ENCODE data around the gene PID1.

PID1 gene

DNA sequence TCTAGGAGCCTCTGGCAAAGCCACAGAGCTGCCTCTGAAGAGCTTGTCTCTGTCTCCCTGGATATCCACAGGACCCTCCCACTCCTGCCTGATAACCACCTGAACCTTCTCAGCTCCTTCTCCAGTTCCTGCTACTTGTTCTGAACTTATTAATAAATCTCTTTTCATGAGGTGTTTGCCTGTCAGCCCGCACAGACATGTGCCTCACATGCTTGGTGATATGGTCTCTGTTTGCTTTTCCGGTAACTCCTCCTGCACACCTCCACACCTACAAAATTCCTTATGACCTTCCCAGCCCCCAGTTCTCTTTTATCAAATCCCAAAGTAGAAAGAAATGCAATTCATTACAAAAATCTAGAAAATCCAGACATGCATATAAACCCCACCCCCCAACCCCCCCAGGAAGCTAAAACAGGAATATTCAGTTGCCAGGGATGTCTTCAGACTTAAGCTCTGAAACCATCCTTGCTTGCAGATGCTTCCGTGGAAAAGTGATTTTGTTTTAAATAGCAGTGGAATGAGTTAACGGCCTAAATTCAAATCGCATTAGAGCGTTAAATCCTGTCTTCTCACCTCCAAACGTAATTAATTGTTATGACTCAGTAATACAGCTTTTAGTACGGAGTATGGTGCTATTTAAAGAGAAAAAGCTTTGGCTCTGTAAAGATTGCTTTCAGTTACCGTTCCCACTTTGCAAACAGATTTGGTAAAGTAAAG lies 2.1 kb upstream of the PID1 start:
- peaks cover 30% of the 10 kb centered on the region for H3K27me3 Mint-ChIP-seq
- no peak overlapping the region for H3K4me3 Mint-ChIP-seq
- H3K4me1 Mint-ChIP-seq = no peaks in the 10 kb centered on the region
- DNase-seq = no peak
- no peaks in the 10 kb centered on the region for H3K9me3 Mint-ChIP-seq
- no peak overlapping the region for H3K27ac Mint-ChIP-seq
- ATAC-seq = no peak

DNA sequence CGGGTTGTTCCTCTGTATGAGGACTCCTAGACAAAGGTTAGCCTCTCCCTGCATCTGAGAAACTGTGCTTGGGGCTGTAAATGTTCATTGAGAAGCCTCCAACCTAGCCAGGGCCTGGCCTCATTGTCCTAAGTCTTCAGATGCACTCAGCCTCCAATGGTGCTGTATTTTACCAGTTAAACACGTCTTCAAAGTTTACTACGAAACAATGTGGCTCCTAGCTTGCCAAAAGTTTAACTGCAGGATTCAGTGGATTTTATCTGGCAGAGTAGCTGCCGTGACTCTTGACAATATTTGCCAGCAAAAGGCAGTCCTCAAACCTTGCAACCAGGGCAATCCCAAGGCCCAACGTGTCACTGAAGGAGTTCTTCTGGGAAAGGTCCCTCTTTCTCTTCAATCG lies 1.1 kb downstream of the PID1 start:
- no peak for DNase-seq
- no peak for ATAC-seq
- H3K27me3 Mint-ChIP-seq = peaks cover 30% of the 10 kb centered on the region
- H3K9me3 Mint-ChIP-seq = no peaks in the 10 kb centered on the region
- H3K27ac Mint-ChIP-seq = no peak overlapping the region
- no peaks in the 10 kb centered on the region for H3K4me1 Mint-ChIP-seq
- H3K4me3 Mint-ChIP-seq = no peak overlapping the region

DNA sequence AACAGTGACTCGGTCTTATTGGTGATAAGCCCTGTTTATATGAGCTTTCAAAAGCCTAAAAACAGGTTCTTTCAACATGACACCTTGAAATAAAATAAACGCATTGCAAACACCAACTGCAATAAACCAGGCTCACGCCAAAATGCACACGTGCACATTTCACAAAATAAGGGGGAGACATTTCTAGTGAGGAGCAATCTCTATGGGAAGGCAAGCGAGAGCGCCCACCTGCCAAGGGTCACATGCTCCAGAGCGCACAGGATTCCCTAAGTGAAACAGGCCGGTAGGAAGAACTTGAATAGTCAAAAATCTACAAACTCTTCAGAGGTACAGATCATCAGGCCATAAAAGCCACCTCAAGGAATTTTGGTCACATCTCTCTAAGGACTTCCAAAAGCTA lies 1.9 kb downstream of the PID1 start:
- ATAC-seq = no peak
- Mint-ChIP-seq H3K9me3 (no peaks in the 10 kb centered on the region), H3K27ac (no peak overlapping the region), H3K27me3 (peaks cover 30% of the 10 kb centered on the region), H3K4me1 (no peaks in the 10 kb centered on the region), H3K4me3 (no peak overlapping the region)
- no peak for DNase-seq

DNA sequence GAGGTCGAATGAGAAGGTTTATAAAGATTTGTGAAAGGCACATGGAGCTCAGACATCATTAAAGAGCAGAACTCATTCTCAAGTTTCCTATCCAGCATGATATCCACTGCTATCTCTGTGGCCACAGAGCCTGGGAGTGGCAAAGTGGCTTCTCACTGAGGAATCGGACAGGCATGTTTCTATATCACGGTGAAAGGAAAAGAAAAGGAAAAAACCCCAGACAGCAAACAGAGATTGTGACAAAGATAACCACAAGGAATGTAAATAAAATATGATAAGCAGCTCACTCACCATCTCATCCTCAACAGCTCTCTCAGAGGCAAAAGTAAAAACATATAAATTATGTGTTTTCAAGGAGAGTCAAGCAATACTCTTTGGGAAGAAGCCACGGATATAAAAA lies 2.5 kb downstream of the PID1 start:
- no peak overlapping the region for H3K4me3 Mint-ChIP-seq
- DNase-seq = no peak
- ATAC-seq = no peak
- no peak overlapping the region for H3K27ac Mint-ChIP-seq
- no peaks in the 10 kb centered on the region for H3K9me3 Mint-ChIP-seq
- peaks cover 30% of the 10 kb centered on the region for H3K27me3 Mint-ChIP-seq
- H3K4me1 Mint-ChIP-seq = no peaks in the 10 kb centered on the region

DNA sequence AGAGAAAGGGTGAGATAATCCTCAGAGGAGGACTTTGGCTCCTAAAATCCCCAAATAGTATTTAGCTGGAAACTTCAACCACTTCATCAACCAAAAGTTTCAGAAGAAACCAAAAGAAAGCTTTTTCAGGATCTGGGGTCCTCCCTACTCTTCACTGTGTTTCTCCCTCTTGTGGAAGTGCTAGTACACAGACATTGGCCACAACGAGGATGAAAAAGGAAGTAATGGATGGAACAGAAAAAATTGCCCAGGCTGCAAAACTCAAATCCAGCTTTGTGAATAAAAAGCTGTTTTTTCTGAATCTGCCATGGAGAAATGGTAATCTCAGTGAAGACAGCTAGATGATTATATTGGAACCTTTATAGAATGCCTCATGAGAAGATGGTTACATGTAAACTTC lies 4.0 kb downstream of the PID1 start:
- ATAC-seq (no peak), DNase-seq (no peak)
- Mint-ChIP-seq H3K4me1 (no peaks in the 10 kb centered on the region), H3K4me3 (no peak overlapping the region), H3K9me3 (no peaks in the 10 kb centered on the region), H3K27ac (no peak overlapping the region), H3K27me3 (peaks cover 15% of the 10 kb centered on the region)

DNA sequence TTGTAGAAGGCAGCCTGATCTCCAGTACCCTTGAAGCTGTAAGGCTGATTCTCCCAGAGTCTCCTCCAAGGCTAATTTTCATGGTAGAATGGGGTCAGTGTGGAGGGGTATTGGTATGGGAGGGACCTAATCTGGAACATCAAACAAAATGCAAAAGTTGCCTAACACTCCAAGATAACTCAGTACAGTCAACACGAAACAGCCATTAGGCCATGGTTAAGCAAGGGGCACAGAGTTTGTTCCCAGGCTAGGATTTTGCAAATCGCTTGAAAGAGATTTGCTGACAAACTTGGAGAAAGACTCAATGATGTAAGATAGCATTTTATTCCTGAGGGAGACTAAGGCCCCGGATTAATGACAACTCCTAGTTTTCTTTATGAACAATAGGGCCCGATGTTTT lies 5.4 kb downstream of the PID1 start:
- H3K27ac Mint-ChIP-seq = no peak overlapping the region
- H3K4me1 Mint-ChIP-seq = no peaks in the 10 kb centered on the region
- peaks cover 7% of the 10 kb centered on the region for H3K27me3 Mint-ChIP-seq
- no peaks in the 10 kb centered on the region for H3K9me3 Mint-ChIP-seq
- DNase-seq (no peak), ATAC-seq (no peak)
- no peak overlapping the region for H3K4me3 Mint-ChIP-seq

DNA sequence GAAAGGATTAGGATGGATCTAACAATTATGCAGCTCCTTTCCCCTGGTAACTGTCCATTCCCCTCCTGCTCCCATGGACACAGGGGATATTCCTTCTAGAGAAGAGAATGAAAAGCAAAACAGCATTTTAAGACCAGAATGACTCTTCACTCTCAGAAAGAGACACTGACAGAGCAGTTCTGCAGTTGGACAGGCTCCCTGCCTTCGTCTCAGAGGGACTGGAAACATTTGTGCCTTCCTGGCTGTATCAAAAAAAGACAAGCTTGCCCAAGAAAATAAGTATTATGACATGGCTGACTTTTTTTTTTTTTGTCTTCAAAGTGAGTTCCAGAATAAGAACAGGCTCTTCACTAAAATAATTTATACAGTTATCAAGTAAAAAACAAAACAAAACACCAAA lies 9.5 kb downstream of the PID1 start:
- no peak for DNase-seq
- Mint-ChIP-seq H3K4me3 (no peak overlapping the region), H3K9me3 (peaks cover 0 to 4% of the 10 kb centered on the region in 2 donors), H3K27ac (no peak overlapping the region), H3K27me3 (no peaks in the 10 kb centered on the region), H3K4me1 (no peaks in the 10 kb centered on the region)
- ATAC-seq = no peak

DNA sequence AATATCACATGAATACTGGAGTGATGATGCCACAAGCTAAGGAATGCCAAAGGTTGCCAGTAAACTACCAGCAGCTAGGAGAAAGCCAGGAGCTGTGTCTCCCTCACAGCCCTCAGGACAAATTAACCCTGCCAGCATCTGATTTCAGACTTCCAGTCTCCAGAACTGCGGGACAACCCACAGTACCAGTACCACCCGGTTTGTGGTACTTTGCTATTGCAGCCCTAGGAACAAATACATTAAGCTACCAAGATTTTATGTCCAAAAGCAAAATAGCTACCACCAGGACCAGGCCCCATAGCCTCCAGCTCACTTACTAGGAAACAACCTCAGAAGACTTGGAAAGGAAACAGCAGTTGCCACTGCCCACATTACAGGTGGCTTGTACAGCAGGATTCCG lies 10.0 kb downstream of the PID1 start:
- Mint-ChIP-seq H3K4me3 (no peak overlapping the region), H3K4me1 (no peaks in the 10 kb centered on the region), H3K27ac (no peak overlapping the region), H3K9me3 (peaks cover 0 to 4% of the 10 kb centered on the region in 2 donors), H3K27me3 (no peaks in the 10 kb centered on the region)
- ATAC-seq (no peak), DNase-seq (no peak)

DNA sequence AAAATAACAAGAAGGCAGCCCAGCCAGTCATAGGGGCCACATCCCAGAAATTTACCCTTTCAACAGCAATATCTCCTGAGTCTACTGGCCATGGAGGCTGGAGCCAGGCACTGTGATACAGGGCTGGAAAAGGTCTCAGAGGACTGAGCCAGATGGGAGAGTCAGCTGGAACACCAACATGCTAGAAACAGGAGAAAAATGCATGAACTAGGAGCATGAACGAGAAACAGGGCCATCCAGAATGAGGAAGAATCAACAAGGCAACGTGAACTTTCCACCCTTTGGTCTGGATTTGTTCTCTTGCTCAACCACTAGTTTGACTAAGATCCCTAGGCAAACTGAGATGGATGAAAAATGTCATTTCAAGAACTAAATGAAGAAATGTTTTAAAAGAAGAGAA lies 13.1 kb downstream of the PID1 start:
- peaks cover 4 to 6% of the 10 kb centered on the region in 2 donors for H3K9me3 Mint-ChIP-seq
- no peaks in the 10 kb centered on the region for H3K4me1 Mint-ChIP-seq
- ATAC-seq = no peak
- no peak overlapping the region for H3K4me3 Mint-ChIP-seq
- H3K27ac Mint-ChIP-seq = no peak overlapping the region
- H3K27me3 Mint-ChIP-seq = no peaks in the 10 kb centered on the region
- no peak for DNase-seq

DNA sequence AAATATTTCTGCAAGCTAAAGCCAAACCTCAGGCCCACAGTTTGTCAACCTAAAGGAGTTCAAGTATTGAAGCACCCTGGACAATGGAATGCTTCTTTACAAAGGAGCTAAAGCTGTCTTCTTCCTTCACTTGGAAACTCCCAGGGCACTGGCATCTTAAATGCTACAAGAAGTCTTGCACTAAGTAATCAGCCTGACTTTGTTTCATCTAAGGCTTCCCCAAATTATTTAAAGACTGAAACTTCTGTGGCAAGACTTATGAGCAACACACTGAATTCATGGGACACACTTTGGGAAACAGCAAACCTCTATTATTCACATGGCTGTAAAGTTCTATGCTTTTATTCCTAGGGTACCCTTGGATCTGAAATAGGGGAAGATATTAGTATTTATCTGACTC lies 14.7 kb downstream of the PID1 start:
- H3K27me3 Mint-ChIP-seq = no peaks in the 10 kb centered on the region
- peaks cover 4 to 6% of the 10 kb centered on the region in 2 donors for H3K9me3 Mint-ChIP-seq
- H3K4me1 Mint-ChIP-seq = no peaks in the 10 kb centered on the region
- no peak overlapping the region for H3K27ac Mint-ChIP-seq
- DNase-seq (no peak), ATAC-seq (no peak)
- no peak overlapping the region for H3K4me3 Mint-ChIP-seq

DNA sequence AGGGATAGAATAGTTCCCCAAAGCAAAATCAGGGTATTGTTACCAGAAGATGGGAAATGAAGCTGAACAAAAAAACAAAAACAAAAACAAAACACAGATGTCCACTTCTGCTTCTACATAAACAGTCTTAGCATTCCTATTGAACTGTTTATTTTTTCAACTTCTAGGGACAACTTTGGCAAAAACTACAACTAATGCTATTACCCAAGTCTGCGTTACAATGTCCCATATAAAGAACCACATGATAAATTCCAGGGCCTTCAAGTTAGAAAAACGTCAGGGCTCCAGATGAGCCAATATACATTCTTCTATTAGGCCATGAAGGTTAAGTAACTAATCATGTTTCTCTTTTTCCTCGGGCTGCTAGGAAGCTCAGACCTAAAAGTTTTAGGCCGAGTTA lies 16.9 kb downstream of the PID1 start:
- Mint-ChIP-seq H3K27me3 (no peaks in the 10 kb centered on the region), H3K4me3 (no peak overlapping the region), H3K4me1 (no peaks in the 10 kb centered on the region), H3K9me3 (peaks cover 4 to 6% of the 10 kb centered on the region in 2 donors), H3K27ac (no peak overlapping the region)
- DNase-seq (no peak), ATAC-seq (no peak)

DNA sequence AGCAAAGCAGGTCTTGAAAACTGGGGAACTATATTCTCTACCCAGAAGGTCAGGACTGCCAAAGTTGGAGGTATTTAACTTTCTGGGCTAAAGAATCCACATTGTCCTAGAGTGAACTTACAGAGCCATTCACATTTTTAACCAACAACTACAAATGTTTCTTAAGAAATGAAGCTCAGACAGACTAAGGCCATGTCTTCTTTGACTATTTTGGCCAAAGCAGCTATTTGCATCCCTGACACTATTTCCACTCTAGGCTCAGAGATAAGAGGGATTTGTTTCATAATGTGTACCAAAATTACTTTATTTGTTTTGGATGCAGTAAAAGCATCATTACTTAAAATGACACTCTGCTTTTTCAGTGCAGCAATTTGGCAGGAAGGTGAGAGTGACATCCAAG lies 18.1 kb downstream of the PID1 start:
- Mint-ChIP-seq H3K4me3 (no peak overlapping the region), H3K9me3 (peaks cover 4 to 6% of the 10 kb centered on the region in 2 donors), H3K27me3 (no peaks in the 10 kb centered on the region), H3K27ac (no peak overlapping the region), H3K4me1 (no peaks in the 10 kb centered on the region)
- no peak for DNase-seq
- ATAC-seq = no peak

DNA sequence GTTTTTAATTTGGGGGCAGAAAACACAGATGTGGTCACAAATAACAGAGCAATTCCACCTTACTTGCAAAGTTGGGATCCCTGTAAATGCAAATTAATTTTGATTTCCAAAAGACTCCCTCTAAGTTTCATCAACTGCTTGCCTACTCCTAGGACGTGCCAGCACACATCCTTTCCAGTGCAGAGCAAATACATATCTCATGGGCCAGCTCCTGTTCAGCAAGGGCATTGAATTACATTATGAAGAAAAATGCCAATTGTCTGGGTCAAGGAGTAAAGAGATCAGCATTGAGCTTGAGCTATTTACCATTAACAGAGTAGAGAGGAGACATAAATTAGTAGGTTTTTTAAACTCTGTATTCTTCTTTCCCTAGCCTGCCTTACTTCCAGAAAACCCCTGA lies 18.8 kb downstream of the PID1 start:
- no peaks in the 10 kb centered on the region for H3K4me1 Mint-ChIP-seq
- DNase-seq = no peak
- no peak overlapping the region for H3K27ac Mint-ChIP-seq
- no peak for ATAC-seq
- no peaks in the 10 kb centered on the region for H3K27me3 Mint-ChIP-seq
- H3K4me3 Mint-ChIP-seq = no peak overlapping the region
- peaks cover 0 to 6% of the 10 kb centered on the region in 2 donors for H3K9me3 Mint-ChIP-seq

DNA sequence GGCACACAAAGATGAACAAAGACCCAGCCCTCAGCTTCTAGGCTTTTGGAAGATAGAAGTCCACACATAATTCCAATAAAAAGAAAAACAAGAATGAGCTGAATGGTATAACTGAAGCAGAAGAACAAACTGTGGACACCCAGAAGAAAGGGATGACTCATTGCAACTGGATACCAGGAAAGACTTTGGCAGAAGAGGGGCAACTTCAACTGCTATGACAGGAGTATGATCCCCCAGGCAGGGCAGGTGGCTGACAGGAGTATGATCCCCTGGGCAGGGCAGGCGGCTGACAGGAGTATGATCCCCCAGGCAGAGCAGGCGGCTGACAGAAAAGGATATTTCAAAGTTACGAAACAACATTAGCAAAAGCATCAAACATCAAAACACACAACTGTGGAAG lies 21.6 kb downstream of the PID1 start:
- Mint-ChIP-seq H3K4me3 (no peak overlapping the region), H3K27ac (no peak overlapping the region), H3K9me3 (peaks cover 0 to 6% of the 10 kb centered on the region in 2 donors), H3K4me1 (no peaks in the 10 kb centered on the region), H3K27me3 (peaks cover 9% of the 10 kb centered on the region)
- DNase-seq = no peak
- no peak for ATAC-seq

DNA sequence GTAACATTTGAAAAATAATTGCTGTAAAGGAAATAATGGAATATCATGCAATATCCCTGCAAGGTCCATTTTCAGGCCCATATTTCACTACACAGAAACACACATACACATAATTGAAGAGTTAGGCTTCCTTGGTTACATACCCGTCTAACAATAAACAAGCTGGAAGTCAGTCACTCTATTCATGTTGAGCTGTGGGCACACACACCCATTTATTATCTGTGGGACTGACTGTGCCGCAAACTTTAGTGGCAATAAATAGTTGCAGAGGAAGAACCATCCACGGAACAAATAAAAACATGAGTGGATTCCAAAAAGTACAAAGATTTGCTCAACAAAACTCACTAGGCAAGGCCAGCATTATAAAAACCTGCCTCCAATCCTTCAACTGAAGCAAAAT lies 24.8 kb downstream of the PID1 start:
- Mint-ChIP-seq H3K4me3 (no peak overlapping the region), H3K4me1 (no peaks in the 10 kb centered on the region), H3K27me3 (peaks cover 9% of the 10 kb centered on the region), H3K27ac (no peak overlapping the region), H3K9me3 (peaks cover 11 to 16% of the 10 kb centered on the region in 2 donors)
- DNase-seq = no peak
- ATAC-seq = no peak

DNA sequence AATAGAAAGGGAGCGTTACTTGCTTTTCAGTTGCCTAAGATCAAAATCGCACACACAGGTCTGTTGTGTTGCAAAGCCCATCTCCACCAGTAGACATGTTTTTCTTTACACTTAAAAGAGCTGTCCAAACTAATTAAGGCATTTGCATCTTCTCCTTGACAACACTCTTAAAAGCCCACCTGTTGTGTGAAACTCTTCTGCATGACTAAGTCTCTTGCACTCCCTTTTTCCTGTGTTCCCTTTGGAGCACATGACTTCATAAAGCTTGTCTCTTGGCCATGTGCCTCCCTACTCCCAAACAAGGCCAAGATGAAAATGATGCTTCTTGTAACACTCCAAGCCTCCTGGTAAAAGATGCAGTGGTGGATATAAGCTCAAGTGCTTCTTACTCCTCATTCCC lies 26.1 kb downstream of the PID1 start:
- H3K4me3 Mint-ChIP-seq = no peak overlapping the region
- DNase-seq = no peak
- no peaks in the 10 kb centered on the region for H3K4me1 Mint-ChIP-seq
- no peak overlapping the region for H3K27ac Mint-ChIP-seq
- peaks cover 21 to 25% of the 10 kb centered on the region in 2 donors for H3K9me3 Mint-ChIP-seq
- ATAC-seq = no peak
- peaks cover 9% of the 10 kb centered on the region for H3K27me3 Mint-ChIP-seq

DNA sequence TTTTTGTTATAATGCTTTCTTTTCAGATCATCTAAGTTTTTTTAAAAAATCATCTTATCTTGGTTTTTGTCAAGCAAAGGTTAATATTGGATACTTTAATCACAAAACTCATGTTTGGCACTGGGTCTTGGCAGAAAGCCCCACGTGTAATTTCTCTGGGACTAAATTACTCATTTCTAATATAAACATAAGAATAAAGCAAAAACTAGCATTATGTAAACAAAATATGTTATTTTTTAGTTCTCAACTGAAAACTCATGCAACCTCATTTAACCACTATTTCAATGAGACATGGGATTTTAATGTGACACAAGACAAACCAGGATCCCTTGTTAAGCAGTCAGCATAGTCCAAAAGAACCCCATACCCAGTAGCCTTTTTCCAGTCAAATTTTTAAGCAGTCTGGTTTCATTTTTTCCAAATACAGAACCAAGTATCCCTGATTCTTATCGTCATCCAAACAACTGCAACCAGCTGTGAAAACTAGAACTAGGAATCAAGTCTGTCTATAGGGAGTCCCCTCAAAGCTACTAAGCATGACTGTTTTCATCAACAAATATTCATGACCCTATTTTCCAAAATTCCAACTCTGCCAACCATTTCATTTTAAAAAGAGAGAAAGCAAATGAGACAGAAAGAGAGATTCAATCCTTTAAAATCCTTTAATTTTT lies 27.1 kb downstream of the PID1 start:
- ATAC-seq = no peak
- DNase-seq = no peak
- Mint-ChIP-seq H3K27me3 (peaks cover 9% of the 10 kb centered on the region), H3K27ac (no peak overlapping the region), H3K9me3 (peaks cover 21 to 25% of the 10 kb centered on the region in 2 donors), H3K4me3 (no peak overlapping the region), H3K4me1 (no peaks in the 10 kb centered on the region)

All from stimulated activated naive CD8-positive, alpha-beta T cell treated with anti-CD3 and anti-CD28 coated beads, Interleukin-15, amount 100 ng/mL, for 72 hours (primary cell).